HuH-7.5 (cell line): ENCODE measurements around the gene FAM110A.
"Not testable (repeated sequence)": the region's sequence is repeated elsewhere in the genome, so short reads cannot be mapped to it uniquely, and the experiment has no call there.

ENCODE experiments used
- DNase-seq: peaks from one replicate; pipeline ENCODE4 v3.0.0; 2011; ENCODE audit warnings: low spot score

Gene FAM110A

DNA sequence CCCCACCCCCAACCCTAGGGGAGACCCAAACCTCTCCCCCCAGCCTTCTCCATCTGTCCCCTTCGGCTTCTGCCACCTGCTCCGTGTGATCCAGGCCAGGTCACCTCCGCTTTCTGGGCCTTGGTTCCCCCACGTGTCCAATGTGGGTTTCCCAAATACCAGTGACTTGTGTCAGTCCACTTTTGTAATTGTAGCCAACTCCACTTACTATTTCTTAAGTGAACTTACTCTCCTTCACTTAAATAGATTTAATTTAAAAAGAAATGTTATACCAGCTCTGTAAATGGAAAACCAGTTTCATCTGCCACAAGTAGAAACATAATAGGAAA, 10.0 kb upstream of the FAM110A start:
- DNase-seq: no peak

DNA sequence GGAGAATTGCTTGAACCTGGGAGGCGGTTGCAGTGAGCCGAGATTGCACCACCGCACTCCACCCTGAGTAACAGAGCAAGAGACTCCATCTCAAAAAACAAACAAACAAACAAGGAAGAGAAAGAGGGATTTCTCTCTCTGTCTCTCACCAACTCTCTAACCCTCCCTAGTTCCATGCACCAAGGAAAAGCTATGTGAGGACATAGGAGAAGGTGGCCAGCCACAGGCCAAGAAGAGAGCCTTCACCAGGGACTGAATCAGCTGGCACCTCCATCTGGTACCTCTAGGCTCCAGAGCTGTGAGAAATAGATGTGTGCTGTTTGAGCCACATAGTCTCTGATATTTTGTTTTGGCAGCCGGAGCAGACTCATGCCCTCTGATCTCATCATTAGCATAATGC, 9.0 kb upstream of the FAM110A start:
- DNase-seq: no peak

DNA sequence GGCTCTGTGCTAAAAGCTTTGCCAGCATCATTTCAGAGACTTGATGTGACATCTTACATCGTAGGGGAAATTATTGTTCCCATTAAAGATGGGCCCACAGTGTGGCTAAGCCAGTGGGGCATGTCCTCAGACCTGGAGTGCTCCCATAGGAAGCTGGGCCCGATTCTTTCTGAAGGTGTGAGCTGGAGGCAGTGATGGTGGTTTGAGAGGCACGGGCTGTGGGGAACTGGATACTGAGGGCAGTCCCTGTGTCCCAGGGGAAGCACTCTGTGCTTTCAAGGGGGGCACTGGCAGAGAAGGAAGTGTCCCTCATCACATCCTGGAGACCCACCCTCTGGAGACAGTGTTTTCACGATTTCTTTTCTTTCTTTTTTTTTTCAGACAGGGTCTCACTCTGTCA, 8.6 kb upstream of the FAM110A start:
- DNase-seq: no peak

DNA sequence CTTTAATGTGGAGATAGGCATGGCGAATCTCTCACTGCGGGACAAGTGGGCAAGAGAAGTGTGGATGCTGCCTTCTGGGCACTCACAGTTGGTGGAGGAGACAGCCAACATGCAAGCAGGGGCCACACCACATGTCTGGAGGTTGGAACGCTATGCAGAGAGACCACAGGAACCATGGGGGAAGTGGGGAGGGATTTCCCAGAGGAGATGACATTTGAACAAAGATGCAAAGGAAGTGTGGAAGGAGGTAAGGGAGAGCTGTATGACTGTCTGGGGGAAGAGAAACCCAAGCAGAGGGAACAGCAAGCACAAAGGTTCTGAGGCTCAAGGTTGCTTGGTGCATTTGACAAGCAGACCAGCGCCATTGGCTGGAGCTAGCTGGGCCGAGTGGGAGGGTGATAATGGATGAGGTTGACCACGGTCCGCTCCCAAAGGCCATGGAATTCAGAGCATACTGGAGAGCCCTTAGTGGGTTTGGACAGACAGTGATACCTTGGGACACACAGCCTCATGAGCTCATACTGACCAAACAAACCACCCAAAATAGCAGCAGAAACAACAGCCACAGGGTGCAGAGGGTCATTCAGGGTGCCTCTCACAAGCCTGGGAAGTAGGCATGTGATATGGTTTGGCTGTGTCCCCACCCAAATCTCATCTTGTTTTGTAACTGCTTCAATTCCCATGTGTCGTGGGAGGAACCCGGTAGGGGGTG, 7.6 kb upstream of the FAM110A start:
- DNase-seq: no peak

DNA sequence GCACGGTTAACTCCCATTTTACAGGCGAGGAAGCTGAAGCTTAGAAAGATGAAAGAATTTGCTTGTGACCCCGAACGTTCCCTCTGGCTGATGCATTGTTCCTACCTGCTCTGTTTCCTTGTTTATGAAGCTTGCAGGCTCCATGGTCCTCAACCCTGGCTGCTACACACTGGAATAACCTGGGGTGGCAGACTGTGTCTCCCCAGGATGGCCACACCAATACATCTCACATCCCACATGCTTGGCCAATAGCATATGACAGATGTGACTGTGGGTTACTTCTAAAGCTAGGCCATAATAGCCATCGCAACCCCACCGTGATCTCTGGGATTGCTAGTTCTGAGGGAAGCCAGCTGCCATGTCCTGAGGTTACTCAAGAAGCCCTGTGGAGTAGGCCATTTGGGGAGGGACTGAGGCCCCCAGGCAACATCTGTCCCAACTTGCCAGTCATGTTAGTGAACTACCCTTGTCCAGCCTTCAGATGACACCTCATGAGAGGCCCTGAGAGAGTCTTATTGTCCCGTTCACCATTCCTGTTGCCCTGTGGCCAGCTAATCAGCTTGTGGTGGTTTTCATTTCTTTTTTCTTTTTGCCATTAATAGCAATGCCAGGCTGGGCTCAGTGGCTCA, 6.7 kb upstream of the FAM110A start:
- DNase-seq: no peak

DNA sequence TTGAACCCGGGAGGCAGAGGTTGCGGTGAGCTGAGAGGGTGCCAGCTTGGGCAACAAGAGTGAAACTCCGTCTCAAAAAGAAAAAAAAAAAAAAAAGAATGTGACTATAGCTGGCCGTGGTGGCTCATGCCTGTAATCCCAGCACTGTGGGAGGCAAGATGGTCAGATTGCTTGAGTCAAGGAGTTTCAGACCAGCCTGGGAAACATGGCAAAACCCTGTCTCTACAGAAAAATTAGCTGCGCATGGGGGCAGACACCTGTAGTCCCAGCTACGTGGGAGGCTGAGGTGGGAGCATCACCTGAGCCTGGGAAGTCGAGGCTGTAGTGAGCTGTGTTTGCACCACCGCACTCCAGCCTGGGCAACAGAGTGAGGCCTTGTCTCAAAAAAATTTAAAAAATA, 5.5 kb upstream of the FAM110A start:
- DNase-seq: not testable (repeated sequence)

DNA sequence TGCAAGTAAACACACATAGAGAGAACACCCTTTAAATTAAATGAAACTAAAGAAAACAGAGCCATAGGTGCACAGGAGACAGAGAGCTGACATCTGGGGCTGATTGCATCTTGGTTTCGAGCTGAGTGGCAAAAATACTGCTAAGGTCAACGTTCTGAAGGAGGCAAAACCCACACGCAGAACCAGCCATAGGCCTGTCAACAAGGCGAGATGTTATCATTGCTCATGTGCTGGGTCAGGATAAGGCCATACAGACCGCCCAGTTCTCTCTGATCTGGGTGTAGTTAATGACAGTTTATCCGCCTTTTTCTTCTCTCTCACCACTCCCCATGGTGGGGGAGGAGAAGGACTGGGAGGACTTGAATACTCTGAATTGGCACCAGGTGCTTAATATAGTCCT, 4.5 kb upstream of the FAM110A start:
- no peak for DNase-seq

DNA sequence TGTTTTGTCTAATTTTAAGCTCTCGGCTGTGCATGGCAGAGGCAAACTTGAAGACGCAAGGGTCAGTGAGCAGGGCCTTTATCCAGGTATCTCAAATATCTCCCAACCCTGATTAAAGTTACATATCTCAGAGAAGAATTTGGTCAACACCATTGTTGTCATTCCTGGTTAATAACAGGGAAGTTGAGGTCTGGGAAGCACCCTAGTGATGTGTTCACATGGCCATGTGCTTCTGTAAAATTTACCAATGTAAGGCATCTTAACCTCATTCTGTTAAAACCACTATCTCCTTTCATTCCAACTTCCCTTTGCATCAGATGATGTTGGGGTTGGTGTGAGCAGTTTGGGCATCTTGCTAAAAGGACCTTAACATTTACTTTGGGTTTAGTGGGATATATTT, 4.0 kb upstream of the FAM110A start:
- DNase-seq: no peak

DNA sequence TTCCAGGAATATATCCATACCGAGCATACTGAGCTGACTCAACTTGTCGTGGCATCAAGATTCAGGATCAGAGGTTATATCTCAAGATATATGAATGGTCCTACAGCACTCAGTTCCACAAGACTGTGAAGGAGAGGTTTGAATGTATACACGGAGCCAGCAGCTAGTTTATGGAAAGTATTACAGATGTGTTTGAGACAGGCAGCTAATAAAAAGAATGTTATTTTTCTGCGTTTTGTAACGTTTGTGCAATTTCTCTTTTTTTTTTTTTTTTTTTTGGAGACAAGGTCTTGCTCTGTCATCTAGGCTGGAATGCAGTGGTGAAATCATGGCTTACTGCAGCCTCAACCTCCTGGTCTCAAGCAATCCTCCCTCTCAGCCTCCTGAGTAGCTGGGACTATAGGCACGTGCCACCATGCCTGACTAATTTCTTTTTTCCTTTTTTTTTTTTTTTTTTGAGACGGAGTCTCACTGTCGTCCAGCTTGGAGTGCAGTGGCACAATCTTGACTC, 3.4 kb upstream of the FAM110A start:
- DNase-seq: no peak

DNA sequence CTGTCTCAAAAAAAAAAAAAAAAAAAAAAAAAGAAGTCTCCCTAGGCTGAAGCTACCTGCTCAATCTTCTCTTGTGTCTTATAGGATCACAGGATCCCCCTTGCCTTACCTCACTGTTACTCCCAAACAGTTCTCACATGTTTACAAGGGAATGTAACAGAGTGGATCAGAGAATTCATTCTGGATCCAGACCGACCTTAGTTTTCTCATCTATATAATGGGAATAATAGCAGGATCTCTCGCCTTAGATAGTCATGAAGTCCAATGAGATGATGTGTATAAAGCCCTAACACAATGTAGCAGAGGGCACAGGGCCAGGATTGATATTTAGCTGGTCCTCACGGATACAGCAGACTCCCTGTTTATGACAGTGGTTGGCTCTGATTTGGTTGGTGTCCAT, 2.3 kb upstream of the FAM110A start:
- DNase-seq: no peak

DNA sequence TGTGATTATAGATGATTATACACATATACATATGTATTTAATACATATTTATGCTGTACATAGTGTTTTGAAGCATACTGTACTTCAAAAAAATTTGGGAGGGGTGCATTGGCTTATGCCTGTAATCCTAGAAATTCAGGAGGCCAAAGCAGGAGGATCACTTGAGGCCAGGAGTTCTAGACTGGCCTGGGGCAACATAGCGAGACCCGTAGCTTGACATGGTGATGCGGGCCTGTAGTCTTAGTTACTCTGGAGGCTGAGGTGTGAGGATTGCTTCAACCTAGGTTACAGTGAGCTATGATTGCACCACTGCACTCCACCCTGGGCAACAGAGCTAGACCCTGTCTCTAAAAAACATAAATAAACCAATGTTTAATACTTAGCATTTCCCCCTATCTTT, 1.6 kb upstream of the FAM110A start:
- no peak for DNase-seq

DNA sequence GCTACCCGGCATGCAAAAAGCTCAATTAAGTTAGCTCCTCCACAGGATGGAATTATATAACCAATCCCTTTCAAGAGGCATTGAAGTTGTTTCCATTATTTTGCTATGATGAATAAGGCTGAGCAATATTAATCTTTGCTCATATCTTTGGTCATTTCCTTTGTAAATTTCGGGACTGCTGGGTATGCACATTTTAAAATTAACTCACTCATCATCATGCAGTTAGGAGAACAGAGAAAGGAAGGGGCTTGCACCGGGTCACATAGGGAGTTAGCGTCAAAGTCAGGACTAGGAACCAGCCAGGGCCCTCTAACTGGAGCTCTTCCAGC, 430 bp upstream of the FAM110A start:
- no peak for DNase-seq

DNA sequence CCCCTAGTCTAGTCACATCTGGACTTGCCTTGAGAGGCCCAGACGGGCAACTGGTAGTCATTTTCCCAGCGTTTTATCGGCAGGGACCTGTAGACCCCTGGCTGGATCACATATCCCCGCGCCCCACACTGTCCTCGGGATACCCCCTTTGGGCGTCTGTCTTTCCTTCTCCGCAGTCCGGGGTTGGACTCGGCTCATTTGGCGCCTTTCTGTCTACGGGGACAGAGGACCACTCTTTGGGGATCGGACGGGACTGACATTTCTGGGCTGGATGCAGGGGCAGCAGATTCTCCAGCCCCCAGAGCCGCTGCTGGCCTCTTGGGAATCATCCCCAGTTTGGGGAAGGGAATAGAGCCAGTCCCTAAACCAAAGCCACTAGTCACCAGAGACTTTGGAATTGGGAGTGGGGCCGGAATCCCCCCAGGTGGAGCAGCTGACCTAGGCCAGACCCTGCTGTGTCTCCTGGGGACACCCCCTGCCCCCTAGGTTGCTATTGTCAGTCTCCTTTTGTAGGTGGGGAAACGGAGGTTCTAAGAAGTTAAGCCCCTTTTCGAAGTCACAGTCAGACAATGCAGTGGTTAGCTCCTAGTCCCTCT, 734 bp downstream of the FAM110A start:
- no peak for DNase-seq

DNA sequence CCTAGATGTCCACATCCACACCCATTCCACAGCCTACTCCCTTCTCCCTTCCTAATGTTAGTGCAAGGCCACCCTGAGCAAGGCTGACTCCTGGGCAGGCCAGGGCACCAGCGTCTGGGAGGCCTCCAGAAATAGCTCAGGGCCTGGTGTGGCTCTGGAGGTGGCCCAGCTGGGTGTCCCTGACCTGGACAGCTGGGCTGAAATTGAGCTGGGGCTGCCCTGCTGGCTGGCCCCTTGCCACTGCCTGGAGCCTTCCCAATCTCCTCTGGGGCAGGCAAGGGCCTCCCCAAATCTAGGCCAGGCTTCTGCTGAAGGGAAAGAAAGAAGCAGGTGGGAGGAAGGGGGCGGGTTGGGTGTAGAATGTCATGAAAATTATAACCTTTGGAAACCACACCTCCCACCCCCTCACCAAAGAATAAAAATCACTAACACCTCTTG, 2.1 kb downstream of the FAM110A start:
- no peak for DNase-seq

DNA sequence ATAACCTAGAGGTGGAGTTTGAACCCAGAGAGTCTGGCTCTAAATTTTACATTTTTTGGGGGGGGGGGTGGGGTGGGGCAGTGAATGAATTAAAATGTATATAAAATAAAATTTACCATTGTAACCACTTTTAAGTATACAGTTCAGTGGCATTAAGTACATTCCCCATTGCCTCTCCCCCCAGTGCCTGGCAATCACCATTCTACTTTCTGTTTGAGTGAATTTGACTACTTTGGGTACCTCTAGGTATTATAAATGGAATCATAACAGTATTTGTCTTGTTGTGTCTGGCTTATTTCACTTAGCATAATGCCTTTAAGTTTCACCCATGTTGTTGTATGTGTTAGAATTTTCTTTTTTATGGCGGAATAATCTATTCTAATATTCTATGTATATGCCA, 2.7 kb downstream of the FAM110A start:
- DNase-seq: no peak

DNA sequence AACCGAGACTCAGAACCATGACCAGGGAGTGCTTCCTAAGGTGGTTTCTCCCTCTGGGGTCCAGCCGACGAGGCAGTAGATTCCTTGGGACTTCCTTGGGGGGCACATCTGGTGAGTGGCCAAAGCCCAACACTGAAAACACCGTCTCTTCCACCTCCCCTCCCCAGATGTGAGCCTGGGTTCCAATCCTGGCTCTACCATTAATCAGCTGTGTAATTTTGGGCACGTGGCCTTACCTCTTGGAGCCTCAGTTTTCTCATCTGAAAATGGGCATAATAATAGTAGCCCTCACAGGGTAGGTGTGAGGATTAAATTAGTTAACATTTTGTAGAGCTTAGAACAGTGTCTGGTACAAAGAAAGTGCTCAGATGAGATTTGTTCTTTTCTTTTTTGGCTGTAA, 5.5 kb downstream of the FAM110A start:
- DNase-seq: no peak

DNA sequence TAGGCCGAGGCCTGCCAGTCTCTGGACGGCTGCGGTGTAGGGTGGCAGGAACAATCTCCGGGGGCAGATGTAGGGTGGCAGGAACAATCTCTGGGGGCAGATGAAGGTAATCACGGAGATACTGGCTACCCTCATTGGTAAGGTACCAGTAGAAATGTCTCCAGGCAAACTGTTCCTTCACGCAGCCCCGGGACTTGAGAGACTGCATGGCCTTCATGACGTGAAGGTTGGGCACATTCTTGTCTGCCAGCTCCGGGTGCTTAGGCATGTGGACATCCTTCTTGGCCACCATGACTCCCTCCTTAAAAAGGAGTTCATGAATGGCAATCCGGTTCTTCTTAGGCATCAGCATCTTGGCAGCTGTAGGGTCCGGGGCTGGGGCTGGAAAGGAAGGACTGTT, 6.1 kb downstream of the FAM110A start:
- no peak for DNase-seq

DNA sequence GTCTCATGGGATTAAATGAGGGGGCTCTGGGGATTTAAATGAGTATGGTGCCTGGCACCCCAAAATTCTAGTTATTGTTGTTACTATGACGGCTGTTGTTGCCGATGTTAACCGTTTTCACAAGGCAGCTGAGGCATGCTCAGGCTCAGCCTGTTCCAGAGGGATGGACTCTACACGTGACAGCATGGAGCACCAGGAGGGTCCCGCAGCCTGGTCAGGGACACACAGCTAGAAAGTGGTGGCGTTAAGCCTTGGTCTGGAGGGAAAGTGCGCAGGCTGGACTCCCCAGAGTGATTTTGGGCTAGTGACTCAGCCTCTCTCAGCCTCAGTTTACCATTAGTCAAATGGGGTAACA, 7.0 kb downstream of the FAM110A start:
- no peak for DNase-seq

DNA sequence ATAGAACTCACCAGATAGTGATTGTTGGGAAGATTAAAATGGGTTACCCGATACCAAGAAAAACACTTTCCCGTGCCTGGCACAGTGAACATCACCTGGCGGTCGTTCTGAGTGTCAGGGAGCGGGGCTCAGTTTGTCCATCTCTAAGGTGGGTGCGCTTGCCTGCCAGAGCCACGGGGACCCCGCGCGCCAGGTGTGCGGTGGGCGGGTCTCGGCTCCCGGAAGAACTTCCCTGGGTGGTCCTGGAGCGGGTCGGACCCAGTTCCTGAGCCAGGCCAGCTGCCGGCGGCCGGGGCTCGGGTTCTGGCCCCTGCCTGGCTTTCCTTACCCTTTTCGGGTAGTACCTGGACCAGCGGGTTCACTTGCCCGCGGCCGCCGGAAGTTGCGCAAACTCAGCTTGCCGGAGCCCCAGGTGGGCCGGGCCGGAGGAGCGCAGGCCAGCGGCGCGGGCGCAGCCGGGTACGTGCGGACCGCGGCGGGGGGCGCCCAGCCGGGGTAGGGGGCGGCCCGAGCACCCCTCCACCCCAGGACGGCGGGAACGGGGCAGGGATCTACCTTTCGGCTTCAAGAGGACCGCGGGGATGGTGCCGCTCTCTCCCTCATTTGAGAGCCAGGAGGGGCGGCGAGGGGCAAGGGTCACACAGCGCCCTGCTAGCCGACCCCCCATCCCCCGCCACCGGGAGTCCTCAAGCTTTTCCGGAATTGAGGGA, 7.5 kb downstream of the FAM110A start:
- DNase-seq: peak; percentile 78

DNA sequence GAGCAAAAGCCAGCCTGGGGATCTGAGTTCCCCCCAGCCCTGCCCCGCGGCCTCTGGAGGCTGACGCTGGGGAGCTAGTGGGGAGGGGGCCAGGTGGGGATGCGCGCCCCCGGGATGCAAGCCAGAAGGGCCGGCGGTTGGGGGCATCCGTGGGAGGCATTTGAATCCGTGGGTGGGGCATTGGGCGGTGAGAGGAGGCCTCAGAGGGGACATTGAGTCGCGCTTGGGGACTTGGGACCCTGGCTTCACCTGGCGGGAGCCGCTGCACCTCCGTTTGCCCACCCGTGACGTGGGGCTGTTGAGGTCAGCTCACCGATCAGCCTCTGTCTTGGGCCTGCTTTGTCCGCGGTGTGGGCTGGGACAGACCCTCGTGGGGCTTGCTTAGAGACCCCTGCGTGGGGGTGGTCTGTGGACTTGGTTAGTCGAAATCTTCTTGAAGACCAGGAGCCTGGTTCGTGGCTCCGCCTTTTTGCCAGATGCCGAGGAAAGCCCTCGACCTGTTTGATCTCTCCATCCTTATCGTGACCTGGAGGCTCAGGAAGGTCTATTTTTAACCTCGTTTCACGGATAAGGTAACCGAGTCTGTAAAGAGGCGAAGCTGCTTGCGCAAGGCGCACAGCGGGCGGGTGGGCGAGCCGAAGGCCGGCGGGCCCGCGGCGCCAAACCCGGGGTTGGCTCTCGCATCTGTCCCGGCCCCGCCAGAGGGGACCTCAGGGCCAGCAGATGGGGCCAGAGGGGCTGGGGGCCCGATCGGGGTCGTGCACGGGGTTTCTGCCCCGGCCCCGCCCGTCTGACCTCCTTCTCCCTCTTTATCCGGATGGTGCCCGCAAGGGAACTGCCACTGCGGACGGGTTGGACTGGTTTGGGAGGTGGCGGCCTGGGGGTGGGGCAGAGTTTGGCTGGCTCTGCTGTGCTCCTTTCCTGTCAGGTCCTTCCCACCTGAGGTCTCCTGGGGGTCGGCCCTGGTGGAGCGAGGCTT, 8.3 kb downstream of the FAM110A start:
- DNase-seq: peak; percentile 72

DNA sequence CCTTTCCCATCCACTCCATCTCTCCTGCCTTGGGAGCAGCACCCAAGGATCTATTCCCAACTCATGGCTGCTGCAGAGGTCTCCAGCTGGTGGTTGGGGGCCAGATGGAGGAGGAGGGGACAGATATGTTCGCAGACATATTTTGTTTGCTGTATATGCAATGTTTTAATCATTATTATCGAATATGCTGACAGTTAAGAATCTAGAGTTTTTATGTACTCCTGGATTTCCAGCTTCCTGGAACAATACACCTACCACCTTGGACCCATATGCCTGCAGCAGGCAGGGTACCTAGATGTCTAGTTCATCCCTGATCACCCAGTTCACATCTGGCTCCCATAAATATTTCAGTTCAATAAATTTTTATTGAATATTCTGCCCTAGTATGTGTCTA, 9.0 kb downstream of the FAM110A start:
- DNase-seq: no peak

DNA sequence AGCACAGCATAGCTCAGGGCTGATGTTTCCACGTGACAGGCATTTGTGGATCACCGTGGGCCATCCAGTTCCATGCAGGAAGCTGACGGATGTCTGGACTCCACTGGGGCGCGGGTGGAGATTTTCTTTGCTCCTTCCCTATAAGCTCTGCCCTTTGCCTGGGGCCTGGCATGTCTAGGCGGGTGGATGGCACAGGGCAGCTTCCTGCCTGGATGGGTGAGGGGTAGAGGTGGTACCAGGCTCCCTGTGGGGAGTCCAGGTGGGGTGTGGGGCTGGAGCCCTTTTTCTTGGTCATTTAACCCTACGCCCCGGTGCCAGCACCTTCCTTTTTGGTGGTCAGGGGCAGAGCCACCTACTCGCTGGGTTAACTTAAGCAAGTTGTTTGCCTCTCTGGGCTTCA, 10.4 kb downstream of the FAM110A start:
- no peak for DNase-seq
